Lower leg skin (tissue), 3 donors: ENCODE data around the gene GGACT.

Experiments used
- POLR2A ChIP-seq, 2 donors: fragments of 450-650 bp; IDR thresholded peaks; one replicate each; pipeline ENCODE4 v1.6.1; 2016 to 2017; ENCODE audit warnings: antibody characterized with exemption in 2 of 2, mild to moderate bottlenecking in 1 of 2, moderate library complexity in 1 of 2
- TF ChIP-seq, protein P1 (sequence below), 3 donors: fragments of 450-650 bp; IDR thresholded peaks; one replicate each; pipeline ENCODE4 v1.5.1; 2016; ENCODE audit warnings: antibody characterized with exemption in 3 of 3, mild to moderate bottlenecking in 3 of 3, moderate library complexity in 2 of 3

DNA sequence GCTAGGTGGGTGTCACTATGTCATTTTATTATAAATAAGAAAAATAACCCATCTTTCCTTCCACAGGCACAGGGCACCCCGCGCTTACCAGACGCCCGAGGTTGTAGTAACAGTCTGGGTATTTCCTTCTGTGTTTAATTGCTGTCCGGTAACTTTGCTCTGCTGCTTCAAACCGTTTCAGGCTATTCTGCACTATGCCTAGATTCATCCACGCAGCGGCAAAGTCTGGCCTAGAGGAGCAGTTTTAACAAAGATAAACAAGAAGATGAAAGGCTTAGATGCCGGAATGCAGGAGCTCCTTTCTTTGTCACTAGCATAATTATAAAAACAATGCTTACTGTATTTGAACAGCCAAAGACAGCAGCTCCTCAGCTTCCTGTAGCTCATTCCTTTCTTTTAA, 36.9 kb upstream of the GGACT start:
- TF ChIP-seq, protein P1, sequence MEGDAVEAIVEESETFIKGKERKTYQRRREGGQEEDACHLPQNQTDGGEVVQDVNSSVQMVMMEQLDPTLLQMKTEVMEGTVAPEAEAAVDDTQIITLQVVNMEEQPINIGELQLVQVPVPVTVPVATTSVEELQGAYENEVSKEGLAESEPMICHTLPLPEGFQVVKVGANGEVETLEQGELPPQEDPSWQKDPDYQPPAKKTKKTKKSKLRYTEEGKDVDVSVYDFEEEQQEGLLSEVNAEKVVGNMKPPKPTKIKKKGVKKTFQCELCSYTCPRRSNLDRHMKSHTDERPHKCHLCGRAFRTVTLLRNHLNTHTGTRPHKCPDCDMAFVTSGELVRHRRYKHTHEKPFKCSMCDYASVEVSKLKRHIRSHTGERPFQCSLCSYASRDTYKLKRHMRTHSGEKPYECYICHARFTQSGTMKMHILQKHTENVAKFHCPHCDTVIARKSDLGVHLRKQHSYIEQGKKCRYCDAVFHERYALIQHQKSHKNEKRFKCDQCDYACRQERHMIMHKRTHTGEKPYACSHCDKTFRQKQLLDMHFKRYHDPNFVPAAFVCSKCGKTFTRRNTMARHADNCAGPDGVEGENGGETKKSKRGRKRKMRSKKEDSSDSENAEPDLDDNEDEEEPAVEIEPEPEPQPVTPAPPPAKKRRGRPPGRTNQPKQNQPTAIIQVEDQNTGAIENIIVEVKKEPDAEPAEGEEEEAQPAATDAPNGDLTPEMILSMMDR (IDR thresholded peaks at IDR 0.05) = no peak
- TF ChIP-seq POLR2A (IDR thresholded peaks at IDR 0.05) = no peak
